SIG-M5 (cell line): ENCODE results near the gene KIF1C.

Experiments
- DNase-seq: peaks from one replicate; lab custom pipeline; 2025; lab: John Stamatoyannopoulos, UW

KIF1C gene

DNA sequence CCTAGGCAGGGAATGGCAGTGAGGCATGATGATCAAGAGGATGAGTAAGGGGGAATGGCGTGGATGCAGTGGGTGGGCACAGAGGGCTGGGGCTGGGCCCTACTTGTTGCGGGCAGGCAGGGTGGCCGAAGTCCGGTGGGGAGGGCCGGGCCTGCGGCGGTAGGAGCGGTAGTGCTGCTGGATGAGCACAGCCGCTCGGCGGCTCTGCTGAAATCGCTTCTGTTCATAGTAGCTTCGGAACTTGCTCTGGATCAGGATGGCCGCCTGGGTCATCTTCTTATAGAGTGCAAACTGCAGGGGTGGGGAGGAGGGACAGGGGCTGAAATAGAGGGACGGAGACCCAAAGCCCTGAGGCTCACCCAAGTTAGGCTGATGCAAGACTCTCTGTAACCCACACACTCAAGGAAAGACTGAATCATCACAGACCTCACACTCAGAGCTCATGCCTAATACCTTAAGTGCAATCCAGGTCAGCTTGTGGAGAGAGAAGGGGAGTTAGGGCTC is 28.7 kb upstream of the KIF1C start:
- no peak for DNase-seq

DNA sequence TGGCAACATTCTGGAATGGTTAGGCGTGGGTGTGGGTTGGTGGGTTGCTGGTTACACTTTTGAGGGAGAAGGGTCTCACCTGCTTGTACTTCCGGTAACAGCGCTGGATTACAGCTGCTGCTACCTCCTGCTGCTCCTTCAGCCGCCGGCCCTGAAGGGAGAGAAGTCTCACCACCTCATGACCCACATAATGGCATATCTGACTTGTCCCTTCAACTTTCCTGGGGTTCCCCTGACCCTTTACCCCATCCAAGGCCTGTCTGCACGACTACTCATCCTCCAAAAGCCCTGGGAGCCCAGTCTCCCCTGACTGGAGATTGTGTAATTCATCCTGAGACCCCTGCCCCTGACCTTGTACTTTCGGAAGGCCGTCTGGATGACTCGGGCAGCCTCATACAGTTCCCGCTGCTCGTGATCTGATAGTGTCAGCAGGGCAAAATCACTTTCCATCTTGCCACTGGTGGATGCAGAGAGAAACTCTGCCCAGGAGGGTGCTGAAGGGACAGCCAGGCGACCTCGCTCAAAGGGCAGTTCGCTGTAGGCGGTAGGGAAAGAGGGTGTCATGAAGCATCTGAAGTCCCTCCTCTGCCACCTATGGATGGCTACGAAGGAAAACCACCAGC is 28.1 kb upstream of the KIF1C start:
- DNase-seq, result no peak

DNA sequence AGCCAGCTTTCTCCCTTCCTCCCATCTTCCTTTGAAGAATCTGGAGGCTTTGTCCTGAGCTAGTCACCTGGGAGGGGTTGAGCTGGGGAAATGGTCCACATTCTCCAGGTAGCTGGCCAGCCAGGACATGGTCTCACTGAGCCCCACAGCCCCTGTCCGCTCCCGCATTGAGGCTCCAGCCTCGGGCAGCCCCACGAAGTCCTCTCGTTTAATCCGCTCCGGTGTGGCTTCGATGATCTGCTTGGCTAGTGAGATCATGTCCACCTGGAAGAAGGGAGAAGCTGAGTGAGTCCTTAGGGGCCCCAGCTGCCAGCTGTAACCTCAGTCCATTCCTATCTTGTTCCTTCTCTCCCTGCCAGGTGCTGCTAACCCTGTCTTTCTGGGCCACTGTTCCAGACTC is 27.5 kb upstream of the KIF1C start:
- no peak for DNase-seq

DNA sequence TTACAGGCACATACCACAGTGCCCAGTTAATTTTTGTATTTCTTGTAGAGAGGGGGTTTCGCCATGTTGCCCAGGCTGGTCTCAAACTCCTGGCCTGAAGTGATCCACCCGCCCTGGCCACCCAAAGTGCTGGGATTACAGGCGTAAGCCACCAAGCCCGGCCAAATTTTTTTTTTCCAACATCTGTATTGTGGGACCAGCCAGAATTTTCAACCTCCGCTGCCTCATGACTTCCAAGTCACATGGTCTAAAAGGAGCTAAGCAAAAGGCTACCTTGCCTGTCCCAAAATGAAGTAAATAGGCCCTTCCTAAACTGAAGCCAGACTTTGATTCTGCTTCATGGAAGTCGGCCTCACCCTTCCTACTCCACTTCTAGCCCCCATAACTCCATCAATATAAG is 25.9 kb upstream of the KIF1C start:
- DNase-seq, result no peak

DNA sequence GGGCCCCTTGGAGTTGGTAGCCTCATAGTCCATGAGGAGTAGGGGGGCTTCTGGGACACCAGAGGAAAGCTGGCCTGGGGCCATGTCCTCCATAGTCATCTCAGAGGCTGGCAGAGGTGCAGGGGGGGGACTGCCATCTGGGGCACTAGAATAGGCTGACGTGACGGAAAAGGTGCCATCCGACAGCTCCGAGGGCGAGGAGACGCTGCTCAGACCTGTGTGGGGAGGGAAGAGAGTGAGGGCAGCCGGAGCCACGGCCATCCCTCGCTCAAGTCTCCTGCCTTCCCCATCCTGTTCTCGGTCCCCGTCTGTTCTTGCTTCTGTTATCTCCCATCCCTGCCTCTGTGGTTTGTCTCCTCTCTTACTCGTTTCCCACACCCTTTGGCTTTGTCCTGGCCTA is 25.4 kb upstream of the KIF1C start:
- no peak for DNase-seq

DNA sequence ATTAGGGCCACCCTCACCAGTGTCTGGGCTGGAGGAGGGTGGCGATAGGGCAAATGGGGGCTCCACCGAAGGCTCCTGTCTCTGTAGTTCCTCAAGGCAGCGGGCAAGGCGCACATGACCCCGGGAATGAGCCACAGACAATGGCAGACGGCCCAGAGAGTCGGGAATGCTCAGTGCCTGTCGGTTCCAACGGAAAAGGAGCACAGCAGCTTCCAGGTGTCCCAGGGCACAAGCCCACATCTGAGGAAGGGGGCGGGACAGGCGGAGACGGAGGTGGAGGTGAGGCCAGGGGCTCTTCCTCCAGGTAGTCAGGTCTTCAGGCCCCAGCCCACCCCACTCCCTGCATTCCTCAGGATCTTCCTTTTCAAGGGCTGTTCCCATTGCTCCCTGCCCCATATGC is 25.0 kb upstream of the KIF1C start:
- no peak for DNase-seq

DNA sequence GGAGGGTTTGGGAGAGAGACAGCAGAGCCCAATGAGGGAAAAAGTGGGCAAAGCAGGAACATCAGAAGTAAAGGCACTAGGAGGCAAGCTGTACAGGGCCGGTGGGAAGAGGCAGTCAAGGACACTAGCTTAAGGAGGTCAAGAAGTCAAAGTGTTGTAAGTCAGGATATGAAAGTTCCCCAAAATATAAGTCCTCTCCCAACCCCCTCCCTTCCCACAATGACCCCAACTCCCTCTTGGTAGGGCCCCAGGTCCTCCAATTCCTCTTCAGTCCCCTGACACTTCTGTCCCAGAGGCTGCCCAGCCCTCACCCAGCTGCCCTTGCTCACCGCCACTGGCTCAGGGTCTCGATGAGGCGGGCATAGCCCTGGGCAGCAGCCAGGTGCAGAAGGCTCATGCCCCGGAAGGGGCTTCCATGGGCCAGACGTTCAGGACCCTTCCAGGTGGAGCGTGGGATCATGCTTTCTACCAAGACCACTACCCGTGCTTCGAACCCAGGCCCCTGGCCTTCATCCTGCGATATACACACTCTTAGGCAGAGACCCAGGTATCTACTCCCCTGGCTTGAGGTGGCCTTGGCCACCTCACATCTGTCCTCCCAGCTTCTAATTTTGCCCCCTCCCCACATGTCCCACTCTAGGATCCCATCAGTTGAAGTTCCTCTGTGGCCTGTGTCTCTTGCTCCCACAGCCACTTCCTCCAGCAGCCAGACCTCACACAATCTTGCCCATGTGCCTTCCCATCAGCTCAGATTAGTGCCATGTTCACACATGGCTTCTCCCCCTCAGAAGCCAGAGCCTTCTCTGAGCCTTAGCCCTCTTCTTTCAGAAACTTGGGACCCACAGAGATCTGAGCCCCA is 24.3 kb upstream of the KIF1C start:
- DNase-seq, result no peak

DNA sequence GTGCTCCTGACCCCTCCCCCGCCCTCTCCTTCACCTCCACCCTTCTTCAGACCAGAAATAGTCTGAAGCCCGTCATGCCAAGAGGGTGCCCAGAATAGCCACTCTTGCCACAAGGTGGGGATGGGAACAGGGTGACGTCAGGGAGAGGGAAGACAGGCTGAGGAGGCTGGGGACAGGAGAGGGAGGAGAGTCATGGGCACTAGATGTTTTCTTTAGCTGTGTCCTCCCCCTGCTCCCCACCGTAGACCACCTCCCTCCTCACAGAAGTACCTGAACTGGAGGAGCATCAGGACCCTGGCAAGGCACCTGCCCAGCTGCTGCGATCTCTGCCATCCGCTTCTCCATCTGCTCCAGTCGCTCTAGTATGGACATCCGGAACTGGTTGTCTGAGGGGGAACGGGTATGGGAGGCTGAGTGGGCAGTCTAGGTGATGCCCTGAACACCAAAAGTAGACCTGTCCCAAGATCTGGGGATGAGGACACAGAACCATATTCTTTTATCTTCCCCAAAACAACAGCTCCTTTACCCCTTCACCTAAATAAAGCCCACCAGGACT is 23.6 kb upstream of the KIF1C start:
- DNase-seq, result no peak

DNA sequence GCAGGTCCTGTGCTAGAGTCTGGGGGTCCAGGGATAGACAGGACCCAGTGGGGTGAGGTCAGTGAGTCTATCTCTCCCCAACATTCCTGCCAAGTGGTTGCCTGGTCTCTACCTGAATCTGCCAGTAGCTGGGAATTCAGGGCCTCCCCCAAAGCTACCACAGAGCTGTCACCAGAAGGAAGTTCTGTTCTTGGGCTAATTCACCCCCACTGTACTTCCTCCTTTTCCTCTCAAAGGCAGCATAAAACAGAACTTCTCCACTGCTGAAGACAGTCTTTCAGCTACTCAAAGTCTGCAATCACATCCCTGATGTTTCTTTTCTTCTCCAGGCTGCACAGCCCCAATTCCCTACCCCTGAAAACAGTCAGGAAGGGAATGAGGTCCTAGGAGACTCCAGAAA is 19.0 kb upstream of the KIF1C start:
- no peak for DNase-seq

DNA sequence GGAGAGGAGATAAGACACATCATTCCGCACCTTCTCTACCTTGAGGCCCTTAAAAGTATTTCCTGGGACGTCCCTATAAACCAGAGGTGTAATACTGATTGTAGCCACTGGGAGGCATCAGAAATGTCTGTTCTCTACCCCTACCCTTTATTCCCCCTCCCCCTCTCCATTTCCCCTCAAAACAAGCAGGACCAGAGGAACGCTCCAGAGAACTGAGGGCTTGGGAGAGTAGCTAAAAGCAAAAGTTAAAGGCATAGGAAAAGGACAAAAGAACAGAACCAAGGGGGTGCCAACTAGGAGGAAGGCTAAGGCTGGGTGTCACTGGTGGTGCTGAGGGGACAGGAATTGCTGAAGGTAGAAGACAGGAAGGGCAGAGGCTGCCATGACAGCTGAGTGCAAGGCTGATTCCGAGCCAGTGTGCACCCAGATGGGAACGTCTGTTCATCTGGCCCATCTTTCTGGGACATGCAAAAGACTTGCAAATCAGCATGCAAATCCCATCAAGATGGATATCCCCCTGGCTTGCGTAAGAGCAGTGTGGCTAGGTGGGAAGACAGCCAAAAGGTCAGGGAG is 17.0 kb upstream of the KIF1C start:
- no peak for DNase-seq

DNA sequence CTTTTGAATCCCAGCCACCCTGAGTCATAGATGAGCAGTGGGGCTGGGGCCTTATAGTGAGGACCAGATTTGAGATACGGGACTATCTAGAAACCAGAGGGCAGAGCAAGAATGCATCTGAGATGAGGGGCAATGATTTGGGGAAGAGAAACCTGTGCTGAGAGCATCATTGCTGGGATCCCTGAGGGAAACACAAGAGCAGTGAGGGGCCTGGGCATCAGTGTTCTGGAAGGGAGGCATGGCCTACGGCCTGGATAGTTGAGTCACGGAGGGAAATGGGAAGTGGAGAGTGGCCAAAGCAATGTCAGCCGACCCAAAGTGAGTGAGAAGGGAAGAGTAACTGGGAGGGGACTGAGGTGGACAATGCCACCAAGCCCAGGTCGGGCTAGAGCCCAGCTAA is 15.4 kb upstream of the KIF1C start:
- no peak for DNase-seq

DNA sequence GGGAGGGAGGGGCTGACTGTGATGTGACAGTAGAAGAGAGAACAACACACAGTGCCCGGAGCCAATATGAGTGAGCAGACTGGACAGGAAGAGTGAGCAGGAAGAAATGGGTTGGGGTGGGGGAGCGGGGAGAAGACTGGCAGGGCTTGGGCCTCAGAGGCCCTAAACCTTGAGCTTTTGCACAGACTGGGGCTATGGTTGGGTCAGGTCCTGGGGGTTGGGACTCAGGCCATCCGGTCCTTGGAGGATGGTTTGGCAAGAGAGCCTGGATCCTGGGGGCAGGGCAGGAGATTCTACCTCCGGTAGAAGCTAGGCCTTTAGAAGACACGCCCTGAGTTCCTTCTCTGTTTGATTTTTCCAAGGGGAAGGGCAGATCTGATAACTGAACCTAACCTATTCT is 11.3 kb upstream of the KIF1C start:
- DNase-seq, result no peak

DNA sequence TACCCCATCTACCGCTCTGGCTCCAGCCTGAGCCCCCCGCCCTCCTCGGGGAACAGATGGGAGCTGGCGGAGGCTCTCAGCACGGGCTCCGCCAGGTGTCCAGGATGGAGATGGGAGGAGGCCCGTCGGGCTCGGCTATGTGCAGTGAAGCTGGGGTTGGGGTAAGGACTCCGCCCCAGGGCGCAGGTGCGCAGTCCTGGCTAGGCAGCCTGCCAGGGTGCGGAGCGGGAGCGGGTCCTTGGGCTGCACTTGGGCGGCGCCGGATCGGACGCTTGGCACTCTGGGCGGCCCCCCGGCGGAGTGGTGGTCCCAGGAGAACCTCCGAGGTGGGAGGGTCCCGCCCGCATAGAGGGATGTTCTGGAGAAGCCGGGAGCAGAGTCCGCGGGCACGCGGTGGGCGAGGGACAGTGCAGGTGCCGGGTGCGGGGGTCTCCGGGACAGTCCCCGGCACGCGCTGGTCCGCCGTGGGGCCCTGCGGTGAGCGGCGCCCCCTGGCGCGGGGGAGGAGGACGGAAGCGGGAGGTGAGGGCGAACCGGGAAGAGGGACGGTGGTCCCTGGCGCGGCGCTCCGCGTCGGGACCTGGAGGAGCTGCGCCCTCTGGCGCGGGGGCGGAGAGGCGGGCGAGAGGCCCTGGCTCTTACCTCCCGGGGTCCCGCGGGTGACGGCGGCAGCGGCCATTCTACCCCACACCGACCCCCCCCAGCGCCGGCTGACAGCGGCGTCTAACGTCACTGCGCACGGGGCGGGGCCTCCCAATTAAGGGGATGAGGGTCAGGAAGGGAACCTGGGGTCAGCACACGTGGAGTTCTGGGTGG is 10.6 kb upstream of the KIF1C start, which contains the start of gene CAMTA2:
CAMTA2 (minus strand) TSS at position 725 of the 816 bp plus-strand sequence. CDS start 1,453 bp downstream, outside the sequence.
- DNase-seq, result no peak

DNA sequence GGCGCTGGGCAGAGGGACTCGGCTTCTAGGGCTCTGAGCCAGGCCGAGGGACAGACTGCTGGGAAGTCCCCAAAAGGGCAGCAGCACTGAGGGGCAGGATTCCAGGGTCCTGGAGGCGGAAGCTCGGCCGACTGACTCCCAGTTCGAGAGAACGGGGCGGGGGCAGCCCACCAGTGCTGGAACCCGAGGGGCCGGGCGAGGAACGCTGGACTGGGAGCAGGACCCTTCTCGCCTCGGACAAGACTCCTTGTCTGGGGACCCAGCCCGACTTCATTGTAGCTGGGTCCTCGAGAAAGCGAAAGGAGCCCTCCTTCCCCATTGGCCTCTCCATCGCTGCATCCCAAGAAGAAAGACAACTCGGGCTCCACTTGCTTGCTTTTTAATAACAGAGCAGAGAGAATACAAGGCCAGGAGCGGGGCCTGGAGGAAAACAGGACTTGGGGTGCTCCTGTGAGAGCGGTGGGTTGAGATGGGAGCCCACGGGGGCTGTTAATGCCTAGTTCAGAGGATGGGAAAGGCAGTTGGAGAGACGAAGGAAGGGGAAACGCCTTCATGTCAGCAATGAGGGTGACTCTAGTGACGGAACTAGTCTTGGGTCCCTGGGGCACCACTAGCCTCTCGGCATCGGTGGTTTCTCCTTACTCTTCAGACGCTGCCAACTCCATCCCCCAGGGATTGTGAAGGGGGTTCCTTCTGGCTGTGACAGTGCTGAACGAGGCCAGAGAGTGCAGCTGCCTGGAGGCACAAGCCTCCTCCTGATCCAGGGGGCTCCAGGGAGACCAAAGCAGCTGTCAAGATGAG is 9.8 kb upstream of the KIF1C start:
- DNase-seq, result no peak

DNA sequence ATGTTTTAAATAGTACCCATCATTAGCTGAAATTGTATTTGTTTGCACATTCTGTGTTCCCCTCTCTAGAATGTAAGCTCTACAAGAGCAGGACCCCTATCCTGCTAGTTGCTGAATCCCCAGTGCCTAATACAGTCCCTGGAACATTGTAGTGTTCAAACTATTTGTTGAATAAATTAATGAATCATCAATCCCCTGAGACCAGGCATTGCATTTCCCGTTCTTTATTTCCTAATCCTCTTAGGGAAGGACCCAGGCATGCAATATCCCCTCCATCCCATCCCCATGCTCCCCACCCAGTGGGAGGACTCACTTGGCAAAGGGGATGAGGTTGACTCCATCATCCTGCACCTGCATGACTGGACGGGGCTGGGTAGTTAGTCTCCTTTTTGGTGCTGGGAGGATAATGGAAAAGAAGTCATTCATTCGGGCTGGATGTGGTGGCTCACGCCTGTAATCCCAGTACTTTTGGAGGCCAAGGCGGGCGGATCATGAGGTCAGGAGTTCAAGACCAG is 3.6 kb upstream of the KIF1C start:
- no peak for DNase-seq

DNA sequence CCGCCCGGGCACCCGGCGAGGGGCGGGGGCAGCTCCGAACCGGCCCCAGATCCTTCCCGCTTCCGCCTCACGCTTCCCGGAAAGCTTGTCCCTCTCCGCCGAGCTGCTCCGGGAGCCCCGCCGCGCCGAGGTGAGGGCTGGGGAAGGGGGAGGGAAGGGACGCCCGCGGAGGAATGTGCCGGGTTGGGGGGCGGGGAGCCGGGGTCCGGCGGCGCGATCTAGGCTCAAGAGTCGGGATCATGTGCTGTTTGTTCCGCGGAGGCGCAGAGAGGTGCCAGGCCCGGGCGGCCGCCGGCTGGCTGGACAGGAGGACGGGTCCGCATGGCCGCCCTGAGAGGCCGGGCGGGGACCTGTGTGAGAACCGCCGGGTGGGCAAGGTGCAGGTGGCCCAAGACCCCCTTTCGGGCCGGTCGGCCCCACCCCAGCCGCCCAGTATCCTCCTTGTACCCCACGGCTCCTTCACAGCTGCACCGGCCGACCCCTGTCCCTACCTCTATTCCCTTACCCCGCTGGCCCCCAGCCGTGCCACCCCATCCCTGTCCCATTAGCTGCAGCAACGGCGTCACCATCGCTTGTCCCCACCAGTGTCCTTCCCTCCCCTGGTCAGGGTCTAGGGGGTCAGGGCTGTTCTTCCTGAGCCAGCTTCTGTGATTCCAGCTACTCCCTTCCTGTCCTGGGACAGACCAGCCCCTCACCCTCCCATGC is 429 bp downstream of the KIF1C start:
- DNase-seq, result no peak

DNA sequence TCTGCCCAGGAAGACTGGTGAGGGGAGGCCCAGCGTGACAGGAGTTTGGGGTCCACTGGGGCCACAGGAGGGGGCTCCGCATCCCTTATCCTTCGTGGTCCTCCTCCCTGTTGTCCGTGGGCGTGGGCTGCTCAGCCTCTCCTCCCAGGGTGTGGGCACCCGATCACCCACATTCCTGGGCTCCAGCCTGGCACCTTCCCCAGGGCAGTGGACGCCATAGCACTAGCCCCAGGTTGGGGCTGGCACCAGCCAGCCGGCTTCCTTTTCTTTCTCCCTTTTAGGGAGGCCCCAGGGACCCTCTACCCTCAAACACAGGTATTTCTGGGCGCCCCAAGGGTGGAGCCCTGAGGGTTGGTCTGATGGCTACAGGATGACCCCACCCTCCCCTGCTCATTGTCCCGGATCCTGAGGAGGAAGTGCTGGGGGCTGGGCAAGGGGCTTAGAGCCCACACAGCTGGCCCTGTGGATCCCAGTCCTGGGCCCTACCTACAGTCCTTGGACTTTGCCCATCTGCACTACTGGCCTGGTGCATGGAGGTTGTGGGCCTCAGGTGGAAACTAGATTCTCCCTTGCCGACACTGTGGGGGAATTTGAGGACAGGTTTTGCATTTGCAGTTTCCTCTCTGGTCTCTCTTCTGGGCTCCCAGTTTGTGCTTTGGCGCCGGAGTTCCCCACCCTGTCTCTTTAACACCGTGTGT is 1.1 kb downstream of the KIF1C start:
- DNase-seq, result no peak

DNA sequence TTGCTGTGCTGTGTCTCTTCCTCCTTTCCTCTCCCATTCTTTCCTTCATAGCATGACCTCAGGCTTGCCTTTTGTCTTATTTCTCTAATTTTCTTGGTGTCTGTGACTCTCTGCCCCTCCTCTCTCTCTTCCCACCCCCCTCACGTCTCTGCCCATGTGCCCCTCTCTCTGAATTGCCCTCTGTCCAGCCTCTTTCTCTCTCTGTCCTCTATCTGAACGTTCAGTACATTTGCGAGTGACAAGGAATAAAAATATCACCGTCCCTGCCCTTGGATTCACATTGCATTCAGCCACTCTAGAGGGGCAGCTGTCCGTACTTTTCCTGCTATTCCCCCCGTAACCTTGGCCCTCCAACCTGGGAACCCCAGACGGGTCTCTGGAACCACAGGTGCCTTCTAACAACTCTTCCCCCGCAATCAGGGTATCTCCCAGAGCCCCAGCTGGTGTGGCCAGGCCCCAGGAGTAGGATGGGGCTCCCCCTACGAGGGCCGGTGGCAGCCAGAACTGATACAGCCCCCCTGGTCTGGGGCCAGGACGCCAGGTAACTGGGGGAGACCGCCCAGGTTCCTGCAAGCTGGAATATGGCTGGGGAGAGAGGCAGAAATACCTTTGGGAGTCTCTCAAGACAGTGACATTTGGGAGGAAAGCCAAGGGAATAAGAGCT is 1.8 kb downstream of the KIF1C start:
- DNase-seq, result no peak

DNA sequence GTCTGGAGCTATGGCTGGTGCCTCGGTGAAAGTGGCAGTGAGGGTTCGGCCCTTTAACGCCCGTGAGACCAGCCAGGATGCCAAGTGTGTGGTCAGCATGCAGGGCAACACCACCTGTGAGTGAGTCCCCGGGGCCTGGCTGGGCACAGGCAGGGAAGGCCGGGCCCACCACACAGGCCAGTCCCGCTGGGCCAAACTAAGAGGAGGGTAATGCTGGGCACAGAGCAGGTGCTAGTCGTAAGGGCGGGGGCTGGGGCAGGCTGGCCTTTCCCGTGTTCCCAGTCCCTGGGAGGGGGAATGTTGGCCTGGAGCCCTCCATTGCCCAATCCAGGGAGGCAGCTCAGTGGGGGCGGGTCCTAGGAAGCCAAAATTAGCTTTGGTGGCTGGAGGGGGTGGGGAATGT is 2.5 kb downstream of the KIF1C start:
- DNase-seq, result no peak
